Muscle layer of colon (tissue), 2 donors: ENCODE measurements around the gene ASB6.

Experiments used
- H3K27ac ChIP-seq: one replicate; pipeline ENCODE4 v1.7.0; 2013; ENCODE audit warnings: low read depth, mild to moderate bottlenecking, low read length, moderate library complexity
- H3K27me3 ChIP-seq, 2 donors: one replicate each; pipeline ENCODE4 v1.7.0; 2013; ENCODE audit warnings: low read length in 2 of 2, mild to moderate bottlenecking in 2 of 2; ENCODE audit not compliant: insufficient read depth in 2 of 2, control insufficient read depth in 1 of 2
- H3K36me3 ChIP-seq: one replicate; pipeline ENCODE4 v1.7.0; 2013; ENCODE audit warnings: mild to moderate bottlenecking, low read length; ENCODE audit not compliant: insufficient read depth
- H3K4me1 ChIP-seq: one replicate; pipeline ENCODE4 v1.7.0; 2013; ENCODE audit warnings: mild to moderate bottlenecking, low read length; ENCODE audit not compliant: insufficient read depth
- H3K4me3 ChIP-seq, 2 donors: one replicate each; pipeline ENCODE4 v1.7.0; 2013; ENCODE audit warnings: low read length in 2 of 2, low read depth in 1 of 2, mild to moderate bottlenecking in 1 of 2, moderate library complexity in 1 of 2
- H3K9ac ChIP-seq: one replicate; pipeline ENCODE4 v1.7.0; 2013; ENCODE audit warnings: low read length
- H3K9me3 ChIP-seq: one replicate; pipeline ENCODE4 v1.7.0; 2013; ENCODE audit warnings: mild to moderate bottlenecking, low read length
- donor health status: abdominal sarcoma.
- donor health status: Adenocarcinoma of cecum.

Gene ASB6

DNA sequence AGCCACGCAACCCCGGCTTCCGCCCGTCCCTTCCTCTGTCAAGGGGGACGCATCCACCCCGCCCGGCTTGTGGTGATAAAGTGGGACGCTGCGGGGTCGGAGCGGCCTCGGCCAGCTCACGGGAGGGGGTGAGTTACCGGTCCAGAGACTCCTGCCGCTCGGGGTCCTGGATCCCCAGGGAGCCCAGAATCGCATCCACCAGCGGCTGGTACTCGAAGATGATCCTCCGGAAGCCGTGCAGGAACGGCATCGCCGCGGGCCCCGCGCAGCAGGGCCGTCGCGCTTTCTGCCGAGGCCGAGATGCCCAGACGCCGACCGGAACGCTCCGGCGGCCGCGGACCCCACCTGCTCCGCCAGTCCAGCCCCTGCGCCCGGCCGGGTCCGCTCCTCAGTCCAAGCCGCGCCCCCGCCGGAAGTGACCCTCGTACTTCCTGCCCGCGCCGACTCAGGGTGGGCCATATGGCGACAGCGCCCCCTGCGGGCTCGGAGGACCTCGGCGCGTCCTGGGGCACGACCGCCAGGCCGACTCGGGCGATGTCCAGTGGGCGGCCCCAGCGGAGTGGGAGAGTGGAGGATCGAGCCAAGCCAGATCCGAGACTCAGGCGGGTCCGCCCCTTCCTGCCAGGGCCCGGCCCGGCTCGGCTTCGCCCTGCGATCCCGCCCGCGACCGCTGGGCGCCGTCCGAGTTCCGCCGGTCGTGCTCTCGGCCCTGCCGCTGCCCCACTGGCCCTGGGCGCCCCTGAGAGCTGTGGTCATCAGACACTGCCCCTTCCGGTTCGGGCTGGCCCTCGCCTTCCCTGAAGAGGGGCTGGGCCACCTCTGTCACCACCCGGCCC, at the start of gene ASB6:
Gene ASB6, minus strand, starts transcription at position 402 of the 836 bp plus-strand sequence. Its CDS starts 152 bp downstream, at position 250.
- Histone ChIP-seq H3K9me3 (no peaks in the 10 kb centered on the region), H3K27ac (peak within 1 kb of the TSS; percentile 86), H3K36me3 (peaks cover 26% of the 10 kb centered on the region), H3K27me3 (no peaks in the 10 kb centered on the region), H3K9ac (peak within 1 kb of the TSS; percentile 53), H3K4me3 (peak within 1 kb of the TSS; percentile 87 to 88), H3K4me1 (peaks cover 21% of the 10 kb centered on the region)

DNA sequence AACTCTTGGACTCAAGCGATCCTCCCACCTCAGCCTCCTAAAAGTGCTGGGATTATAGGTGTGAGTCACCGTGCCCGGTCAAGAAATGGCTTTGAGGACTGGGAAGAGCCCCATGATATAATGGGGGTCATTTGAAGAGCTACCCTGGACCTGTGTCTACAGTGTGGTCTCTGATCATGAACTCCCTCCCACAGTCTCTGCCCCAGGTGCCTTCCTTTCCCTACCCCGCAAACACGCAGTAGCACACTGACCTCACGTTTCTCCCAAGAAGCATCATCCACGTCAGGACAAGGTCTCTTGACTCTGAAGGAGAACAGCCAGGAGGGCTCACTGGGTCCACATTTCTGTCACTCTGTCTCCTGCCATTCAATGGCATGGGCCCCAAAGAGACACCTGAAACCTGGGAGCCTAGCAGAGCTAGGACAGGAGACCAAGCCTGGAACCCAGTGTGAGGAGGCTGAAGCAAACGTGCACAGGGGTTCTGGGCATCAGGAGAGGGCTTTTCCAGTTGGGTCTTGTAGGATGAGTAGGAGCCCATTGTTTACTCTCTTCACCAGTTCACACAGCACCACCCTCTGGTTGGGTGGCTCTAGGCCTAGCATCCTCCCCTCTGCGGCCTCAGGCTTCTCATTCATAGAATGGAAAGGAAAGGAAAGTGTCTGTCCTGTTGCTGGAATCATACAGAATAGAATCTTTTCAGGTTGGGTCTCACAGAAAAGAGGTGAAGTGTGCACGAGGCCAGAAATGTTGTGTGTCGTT, 46.5 kb upstream of the ASB6 start:
- Histone ChIP-seq H3K4me3 (no peak overlapping the region), H3K9ac (no peak overlapping the region), H3K27ac (no peak overlapping the region), H3K9me3 (no peaks in the 10 kb centered on the region), H3K4me1 (no peaks in the 10 kb centered on the region), H3K36me3 (no peaks in the 10 kb centered on the region), H3K27me3 (no peaks in the 10 kb centered on the region)

- Histone ChIP-seq H3K9me3 (no peaks in the 10 kb centered on the region), H3K9ac (no peak overlapping the region), H3K27me3 (peaks cover 0 to under 1% of the 10 kb centered on the region in 2 donors), H3K4me3 (no peak overlapping the region), H3K4me1 (no peaks in the 10 kb centered on the region), H3K27ac (no peak overlapping the region), H3K36me3 (no peaks in the 10 kb centered on the region)
These were observed 45.4 kb upstream of the ASB6 start for GRCh38 chr9:129687391-129687790.

DNA sequence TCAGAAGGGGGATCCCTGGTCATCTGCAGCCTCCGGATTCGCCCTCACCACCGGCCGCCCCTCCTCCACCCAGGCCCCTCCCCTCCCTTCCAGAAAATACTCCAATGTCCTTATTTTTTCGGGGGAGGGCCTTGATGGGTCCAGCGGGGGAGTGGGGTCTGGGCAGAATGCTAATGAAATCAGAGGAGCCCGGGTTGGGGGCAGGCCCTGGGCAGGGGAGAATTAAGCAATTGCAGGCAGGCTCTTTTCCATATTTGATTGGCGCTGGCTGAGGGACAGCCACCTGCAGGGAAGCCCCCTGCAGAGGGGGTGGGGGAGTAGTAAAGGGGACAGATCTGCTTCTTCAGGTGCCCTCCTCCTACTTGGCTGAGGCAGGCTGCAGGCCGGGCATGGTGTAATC, 44.8 kb upstream of the ASB6 start:
- H3K27ac ChIP-seq = no peak overlapping the region
- H3K36me3 ChIP-seq = no peaks in the 10 kb centered on the region

GRCh38 chr9:129685933-129686259, 43.9 kb upstream of the ASB6 start:
- Histone ChIP-seq H3K4me1 (no peaks in the 10 kb centered on the region), H3K9ac (no peak overlapping the region), H3K9me3 (no peaks in the 10 kb centered on the region), H3K27ac (no peak overlapping the region), H3K27me3 (peaks cover 0 to 6% of the 10 kb centered on the region in 2 donors), H3K4me3 (no peak overlapping the region), H3K36me3 (no peaks in the 10 kb centered on the region)

More for the DNA sequence above, 44.8 kb upstream of the ASB6 start:
- Histone ChIP-seq H3K4me1 (no peaks in the 10 kb centered on the region), H3K9ac (no peak overlapping the region), H3K4me3 (no peak overlapping the region), H3K27me3 (peaks cover 0 to 6% of the 10 kb centered on the region in 2 donors), H3K9me3 (no peaks in the 10 kb centered on the region)

DNA sequence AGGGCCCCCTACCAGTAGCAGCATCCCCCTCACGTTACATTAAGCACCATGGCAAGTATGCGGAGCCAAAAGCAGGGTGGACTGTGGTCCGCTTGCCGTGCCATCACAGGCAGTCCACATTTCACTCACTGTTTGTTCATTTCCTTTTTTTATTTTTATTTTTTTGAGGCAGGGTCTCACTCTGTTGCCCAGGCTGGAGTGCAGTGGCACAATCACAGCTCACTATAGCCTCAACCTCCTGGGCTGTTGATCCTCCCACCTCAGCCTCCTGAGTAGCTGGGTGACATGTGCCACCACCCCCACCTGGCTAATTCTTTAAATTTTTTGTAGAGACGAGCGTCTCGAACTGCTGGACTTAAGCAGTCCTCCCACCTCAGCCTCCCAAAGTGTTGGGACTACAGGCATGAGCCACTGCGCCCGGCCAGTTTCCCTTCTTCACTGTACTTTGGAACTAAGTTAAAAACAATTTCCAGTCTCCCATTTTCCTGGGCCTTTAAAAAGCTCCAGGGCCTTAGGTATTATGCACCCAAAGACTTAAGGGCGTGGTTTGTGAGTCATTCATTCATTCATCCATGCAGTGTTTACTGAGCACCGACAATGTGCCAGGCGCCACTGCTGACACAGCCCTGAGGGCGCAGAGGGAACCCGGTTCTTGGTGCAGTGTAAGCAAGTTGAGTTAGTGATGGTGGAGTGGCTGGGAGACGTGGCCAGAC, 43.4 kb upstream of the ASB6 start:
- H3K9me3 ChIP-seq = no peaks in the 10 kb centered on the region
- no peaks in the 10 kb centered on the region for H3K4me1 ChIP-seq
- no peak overlapping the region for H3K9ac ChIP-seq

GRCh38 chr9:129682381-129682780, 40.4 kb upstream of the ASB6 start:
- Histone ChIP-seq H3K4me3 (no peak overlapping the region), H3K27me3 (peaks cover 0 to 6% of the 10 kb centered on the region in 2 donors), H3K4me1 (no peaks in the 10 kb centered on the region), H3K9ac (no peak overlapping the region), H3K27ac (no peak overlapping the region), H3K9me3 (no peaks in the 10 kb centered on the region), H3K36me3 (no peaks in the 10 kb centered on the region)

More for the DNA sequence above, 43.4 kb upstream of the ASB6 start:
- Histone ChIP-seq H3K36me3 (no peaks in the 10 kb centered on the region), H3K4me3 (no peak overlapping the region), H3K27ac (no peak overlapping the region), H3K27me3 (peaks cover 0 to 6% of the 10 kb centered on the region in 2 donors)

GRCh38 chr9:129681924-129682323, 40.0 kb upstream of the ASB6 start:
- Histone ChIP-seq H3K4me3 (no peak overlapping the region), H3K4me1 (no peaks in the 10 kb centered on the region), H3K9ac (no peak overlapping the region), H3K27ac (no peak overlapping the region), H3K27me3 (peaks cover 0 to 8% of the 10 kb centered on the region in 2 donors), H3K9me3 (no peaks in the 10 kb centered on the region), H3K36me3 (no peaks in the 10 kb centered on the region)

GRCh38 chr9:129679537-129679936, 37.6 kb upstream of the ASB6 start:
- Histone ChIP-seq H3K4me1 (no peaks in the 10 kb centered on the region), H3K36me3 (no peaks in the 10 kb centered on the region), H3K4me3 (no peak overlapping the region), H3K9me3 (no peaks in the 10 kb centered on the region), H3K27me3 (peaks cover 8 to 21% of the 10 kb centered on the region in 2 donors), H3K27ac (no peak overlapping the region), H3K9ac (no peak overlapping the region)

GRCh38 chr9:129678844-129679243, 36.9 kb upstream of the ASB6 start:
- H3K27me3 ChIP-seq = peaks cover 8 to 21% of the 10 kb centered on the region in 2 donors
- H3K9ac ChIP-seq = no peak overlapping the region
- H3K27ac ChIP-seq = no peak overlapping the region
- H3K4me3 ChIP-seq = no peak overlapping the region
- H3K4me1 ChIP-seq = no peaks in the 10 kb centered on the region
- no peaks in the 10 kb centered on the region for H3K9me3 ChIP-seq
- H3K36me3 ChIP-seq = no peaks in the 10 kb centered on the region

DNA sequence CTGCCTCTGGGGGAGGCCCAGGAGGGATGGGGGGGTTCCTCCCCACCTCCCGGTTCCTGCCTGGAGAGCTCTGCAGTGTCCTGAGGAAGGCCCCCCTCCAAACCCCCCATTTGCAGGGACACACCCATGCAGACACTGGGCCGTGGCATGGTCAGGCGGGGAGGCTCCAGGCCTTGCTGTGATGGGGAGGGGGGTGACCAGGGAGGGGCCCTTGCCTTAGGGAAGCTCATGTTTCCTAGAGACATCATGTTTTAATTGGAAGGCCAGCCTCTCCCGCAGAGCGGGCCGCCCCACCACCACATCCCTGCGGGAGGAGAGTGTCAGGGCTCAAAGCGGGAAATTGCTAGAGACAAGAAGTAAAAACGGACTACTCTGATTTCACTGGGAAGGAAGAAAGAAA, 35.5 kb upstream of the ASB6 start:
- Histone ChIP-seq H3K4me1 (no peaks in the 10 kb centered on the region), H3K27ac (no peak overlapping the region), H3K9me3 (no peaks in the 10 kb centered on the region), H3K27me3 (peaks cover 8 to 20% of the 10 kb centered on the region in 2 donors), H3K4me3 (no peak overlapping the region), H3K9ac (no peak overlapping the region), H3K36me3 (no peaks in the 10 kb centered on the region)
